Measurements from ENCODE around the gene MUC5B. TPM values are rescaled to one million over a fixed set of nuclear protein-coding genes. Genes with fewer than 3 reads are reported as not detected.

MUC5B gene
- total and polyA plus RNA-seq, 11 donors = 0.01 TPM; not detected in 10

DNA sequence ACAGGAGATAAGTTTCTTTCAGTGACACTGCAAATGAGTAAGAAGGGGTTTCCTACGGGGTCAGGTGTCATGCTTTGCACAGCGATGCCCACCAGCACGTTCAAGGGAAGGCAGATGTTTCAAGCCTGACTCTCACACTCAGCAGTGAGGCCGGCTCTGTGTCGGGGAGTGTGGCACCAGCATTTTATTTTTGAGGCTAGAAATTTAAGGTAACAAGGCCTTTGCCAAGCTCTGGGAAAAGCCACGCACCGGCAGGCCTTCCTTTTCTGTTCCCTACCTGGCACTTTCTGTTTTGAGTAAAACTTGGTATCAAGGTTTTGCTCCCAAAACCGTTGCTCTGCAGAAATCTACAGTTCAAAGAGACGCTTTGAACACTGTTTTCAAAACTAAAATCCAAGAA lies 48.5 kb downstream of the MUC5B start:
- no peaks in the 10 kb centered on the region for H3K9me3 ChIP-seq
- ATAC-seq (no peak), DNase-seq (peak in 1 of 5 donors; percentile 21)
- H3K4me1 ChIP-seq = peaks cover 0 to 19% (median 3%) of the 10 kb centered on the region in 12 donors
- no peaks in the 10 kb centered on the region for H3K27me3 ChIP-seq
- no peak overlapping the region for H3K4me3 ChIP-seq
- TF ChIP-seq, protein P1, sequence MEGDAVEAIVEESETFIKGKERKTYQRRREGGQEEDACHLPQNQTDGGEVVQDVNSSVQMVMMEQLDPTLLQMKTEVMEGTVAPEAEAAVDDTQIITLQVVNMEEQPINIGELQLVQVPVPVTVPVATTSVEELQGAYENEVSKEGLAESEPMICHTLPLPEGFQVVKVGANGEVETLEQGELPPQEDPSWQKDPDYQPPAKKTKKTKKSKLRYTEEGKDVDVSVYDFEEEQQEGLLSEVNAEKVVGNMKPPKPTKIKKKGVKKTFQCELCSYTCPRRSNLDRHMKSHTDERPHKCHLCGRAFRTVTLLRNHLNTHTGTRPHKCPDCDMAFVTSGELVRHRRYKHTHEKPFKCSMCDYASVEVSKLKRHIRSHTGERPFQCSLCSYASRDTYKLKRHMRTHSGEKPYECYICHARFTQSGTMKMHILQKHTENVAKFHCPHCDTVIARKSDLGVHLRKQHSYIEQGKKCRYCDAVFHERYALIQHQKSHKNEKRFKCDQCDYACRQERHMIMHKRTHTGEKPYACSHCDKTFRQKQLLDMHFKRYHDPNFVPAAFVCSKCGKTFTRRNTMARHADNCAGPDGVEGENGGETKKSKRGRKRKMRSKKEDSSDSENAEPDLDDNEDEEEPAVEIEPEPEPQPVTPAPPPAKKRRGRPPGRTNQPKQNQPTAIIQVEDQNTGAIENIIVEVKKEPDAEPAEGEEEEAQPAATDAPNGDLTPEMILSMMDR (IDR thresholded peaks at IDR 0.05) = no peak
- TF ChIP-seq POLR2A (IDR thresholded peaks at IDR 0.05) = no peak
- WGBS, 4 donors = 78 to 86% (median 80%) methylated on average over 9 of the region's 9 CpGs
- H3K27ac ChIP-seq = no peak overlapping the region
- H3K36me3 ChIP-seq = peaks cover 0 to 23% (median 15%) of the 10 kb centered on the region in 9 donors
- intact Hi-C loops (cut with DNase I) = no loop called here

DNA sequence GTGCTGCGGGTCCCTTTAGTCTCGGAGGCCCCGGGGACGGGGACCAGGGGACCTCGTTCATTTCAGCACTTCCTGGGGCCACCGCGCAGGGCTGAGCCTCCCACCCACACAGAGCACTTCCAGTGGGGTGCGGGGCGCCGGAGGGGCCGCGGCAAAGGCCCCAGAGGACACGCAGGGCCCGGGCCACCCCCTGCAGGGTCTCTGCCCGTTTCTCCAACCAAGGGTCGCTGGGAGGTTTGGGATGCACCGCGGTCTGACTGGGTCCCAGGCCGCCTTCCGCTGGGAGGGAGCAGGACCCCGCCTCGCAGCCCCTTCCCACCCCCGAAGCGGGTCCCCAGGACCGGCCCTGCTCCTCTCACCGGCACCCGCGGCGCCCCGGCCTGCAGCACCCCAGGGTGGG lies 49.1 kb downstream of the MUC5B start:
- H3K4me1 ChIP-seq = peaks cover 0 to 24% (median 4%) of the 10 kb centered on the region in 12 donors
- no peak overlapping the region for H3K4me3 ChIP-seq
- peaks cover 0 to 28% (median 21%) of the 10 kb centered on the region in 9 donors for H3K36me3 ChIP-seq
- no peaks in the 10 kb centered on the region for H3K9me3 ChIP-seq
- ATAC-seq = no peak
- no peak overlapping the region for H3K27ac ChIP-seq
- 83 to 91% (median 89%) methylated on average over 4 to 30 of the region's 30 CpGs for WGBS, 4 donors
- DNase-seq = peak in 1 of 5 donors; percentile 48
- no peaks in the 10 kb centered on the region for H3K27me3 ChIP-seq
- intact Hi-C loops (cut with DNase I) = no loop called here
- TF ChIP-seq, protein P1 (IDR thresholded peaks at IDR 0.05) = no peak
- TF ChIP-seq POLR2A (IDR thresholded peaks at IDR 0.05) = no peak

DNA sequence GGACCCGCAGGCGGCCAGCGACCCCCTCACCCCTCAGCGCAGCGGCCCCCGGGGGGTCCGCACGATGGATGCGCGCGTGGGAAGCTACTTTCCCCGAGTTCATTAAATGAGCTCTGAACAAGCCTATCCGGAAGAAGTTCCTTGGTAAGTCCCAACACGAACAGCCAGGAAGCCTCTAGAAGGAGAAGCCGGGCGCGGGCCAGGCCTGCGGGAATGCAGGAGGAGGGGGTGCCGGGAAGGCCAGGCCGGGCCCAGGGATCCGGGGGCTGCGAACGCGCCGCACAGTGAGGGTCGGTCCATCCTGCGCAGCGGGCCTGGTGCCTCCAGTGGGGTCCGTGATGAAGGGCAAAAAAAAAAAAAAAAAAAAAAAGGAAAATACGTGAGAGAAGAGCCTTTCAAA lies 49.7 kb downstream of the MUC5B start:
- H3K27ac ChIP-seq = no peak overlapping the region
- peaks cover 0 to 32% (median 24%) of the 10 kb centered on the region in 9 donors for H3K36me3 ChIP-seq
- DNase-seq = peak in 1 of 5 donors; percentile 46
- 94 to 97% (median 96%) methylated on average over 25 to 30 of the region's 30 CpGs for WGBS, 4 donors
- H3K9me3 ChIP-seq = no peaks in the 10 kb centered on the region
- no peaks in the 10 kb centered on the region for H3K27me3 ChIP-seq
- no peak for ATAC-seq
- intact Hi-C loops (cut with DNase I) = no loop called here
- H3K4me3 ChIP-seq = no peak overlapping the region
- TF ChIP-seq POLR2A (IDR thresholded peaks at IDR 0.05) = no peak
- TF ChIP-seq, protein P1 (IDR thresholded peaks at IDR 0.05) = no peak
- H3K4me1 ChIP-seq = peaks cover 0 to 20% (median 4%) of the 10 kb centered on the region in 12 donors

DNA sequence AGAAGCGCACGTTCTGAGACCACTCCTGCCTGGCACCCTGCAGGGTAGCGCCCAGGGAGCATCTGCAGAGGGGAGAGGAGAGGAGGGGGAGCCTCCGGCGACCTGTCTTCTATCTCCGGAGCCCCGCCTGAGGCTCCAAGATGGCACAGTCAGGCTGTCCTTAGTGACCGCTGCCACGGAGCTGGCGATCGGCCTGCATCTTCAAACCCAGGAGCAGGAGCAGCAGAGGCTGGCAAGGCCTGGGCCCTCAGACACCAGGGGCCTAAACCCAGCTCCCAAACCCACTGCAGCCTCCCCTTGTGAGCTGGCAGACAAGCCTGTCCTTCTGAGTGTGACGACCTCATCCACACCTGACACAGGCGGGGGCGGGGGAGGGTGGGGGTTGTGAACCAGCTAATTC lies 51.6 kb downstream of the MUC5B start:
- Histone ChIP-seq H3K36me3 (peaks cover 0 to 42% (median 38%) of the 10 kb centered on the region in 9 donors), H3K4me1 (peaks cover 0 to 16% (median 3%) of the 10 kb centered on the region in 12 donors), H3K27ac (no peak overlapping the region), H3K4me3 (no peak overlapping the region), H3K9me3 (no peaks in the 10 kb centered on the region), H3K27me3 (no peaks in the 10 kb centered on the region)
- DNase-seq = peak in 1 of 5 donors; percentile 35
- 84 to 92% (median 90%) methylated on average over 14 of the region's 14 CpGs for WGBS, 4 donors
- intact Hi-C loops (cut with DNase I) = no loop called here
- ATAC-seq = no peak
- TF ChIP-seq POLR2A (IDR thresholded peaks at IDR 0.05) = no peak
- TF ChIP-seq, protein P1 (IDR thresholded peaks at IDR 0.05) = no peak

All from heart left ventricle (tissue), 16 donors.